Aorta (tissue), 5 donors: ENCODE results near the gene WBP4. TPM values are rescaled to one million over a fixed set of nuclear protein-coding genes. Genes with fewer than 3 reads are reported as not detected.
"Not testable (repeated sequence)": the region's sequence is repeated elsewhere in the genome, so short reads cannot be mapped to it uniquely, and the experiment has no call there.

ENCODE experiments used
- ATAC-seq: fragments of 200-7000 bp; cut with Tn5 transposase; one replicate; pipeline ENCODE4 v1.9.1; 2022; ENCODE audit warnings: moderate library complexity; ENCODE audit not compliant: low FRiP score
- DNase-seq, 2 donors: peaks; one replicate each; pipeline ENCODE4 v3.0.0-alpha.2; 2020
- H3K27ac ChIP-seq, 2 donors: one replicate each; pipeline ENCODE4 v1.5.1; 2013; ENCODE audit warnings: low read length in 2 of 2, mild to moderate bottlenecking in 2 of 2, moderate library complexity in 2 of 2, control low read depth in 1 of 2, inconsistent platforms in 1 of 2, low read depth in 1 of 2
- H3K27me3 ChIP-seq, 2 donors: one replicate each; pipeline ENCODE4 v1.6.1; 2013; ENCODE audit warnings: control low read depth in 1 of 2, low read length in 1 of 2, mild to moderate bottlenecking in 1 of 2, moderate library complexity in 1 of 2; ENCODE audit not compliant: insufficient read depth in 2 of 2, control insufficient read depth in 1 of 2
- H3K36me3 ChIP-seq, 2 donors: one replicate each; pipeline ENCODE4 v1.6.1; 2013; ENCODE audit warnings: control low read depth in 1 of 2, low read length in 1 of 2, mild to moderate bottlenecking in 1 of 2; ENCODE audit not compliant: insufficient read depth in 2 of 2, control insufficient read depth in 1 of 2
- H3K4me1 ChIP-seq, 2 donors: one replicate each; pipeline ENCODE4 v1.6.1; 2013; ENCODE audit warnings: low read length in 2 of 2, control low read depth in 1 of 2, mild to moderate bottlenecking in 1 of 2, moderate library complexity in 1 of 2; ENCODE audit not compliant: insufficient read depth in 2 of 2, control insufficient read depth in 1 of 2
- H3K4me3 ChIP-seq, 2 donors: one replicate each; pipeline ENCODE4 v1.5.1; 2013; ENCODE audit warnings: low read length in 2 of 2, control low read depth in 1 of 2, mild to moderate bottlenecking in 1 of 2
- H3K9me3 ChIP-seq: one replicate; pipeline ENCODE4 v1.6.1; 2013; ENCODE audit warnings: mild to moderate bottlenecking, low read length; ENCODE audit not compliant: control insufficient read depth
- WGBS, 2 donors: extraction: QIAGEN DNeasy Blood & Tissue Kit; methylation state at CpG; one replicate each; pipeline ENCODE4 v1.1.7; 2013; 5-methylcytosine and 5-hydroxymethylcytosine counted together
- intact Hi-C, 2 donors: fragments of 100-400 bp; cut with DNase I; formaldehyde crosslinking; loops; one replicate each; pipeline versions ENCODE4 v1.14.2 to v1.15.0; 2022
- polyA plus RNA-seq, 2 donors: library from polyadenylated mRNA; stranded (reverse); fragments of 200-250 nt; gene quantifications; one replicate each; pipeline ENCODE4 v1.2.3, GENCODE V29; 2013
- total RNA-seq, 2 donors: library from RNA; stranded (reverse); fragmentation: NEBNext Ultra II Directional; extraction: Animal tissue kit (Norgen Biotek cat#: 25700); gene quantifications; one replicate each; pipeline ENCODE4 v1.2.1, GENCODE V29; 2021
- donor health status: healthy with polysubstance abuse.
- donor health status: Bipolar disorder and iron deficiency.
- donor health status: DM: no; HTN: no; CAD: no.
- donor health status: DM: no; HTN: no; CAD: no.
- donor health status: DM: yes; HTN: yes; CAD: no.

The WBP4 gene
- total and polyA plus RNA-seq, 4 donors = 9.9 to 17.9 (median 12.7) TPM

DNA sequence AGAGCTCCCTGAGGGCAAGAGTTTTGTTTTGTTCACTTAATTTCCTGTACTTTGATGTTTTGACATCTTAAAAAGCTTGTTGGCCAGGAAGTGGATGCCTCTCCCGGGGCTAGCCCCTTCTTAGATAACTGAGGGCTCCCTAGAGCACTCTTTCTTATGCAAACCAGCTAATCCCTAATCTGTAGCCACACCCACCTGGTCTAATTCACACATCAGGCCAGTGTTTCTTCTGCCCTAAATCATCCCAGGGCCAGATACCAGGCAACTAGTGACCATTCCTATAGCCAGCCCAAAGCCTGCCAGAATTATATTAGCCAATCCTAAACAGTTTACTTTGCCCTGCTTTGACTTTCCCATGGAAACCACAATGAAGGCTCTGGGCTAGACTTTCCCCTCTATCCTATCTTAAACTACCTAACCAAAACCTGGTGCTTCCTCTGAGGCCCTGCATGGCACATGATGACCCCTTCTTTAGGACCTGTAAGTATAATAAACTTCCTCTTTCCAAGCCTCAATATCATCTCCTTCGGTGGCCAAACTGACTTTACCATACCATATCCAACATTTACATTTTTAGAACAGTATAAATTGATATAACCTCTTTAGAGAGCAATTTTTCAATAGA, 24.8 kb downstream of the WBP4 start:
- Histone ChIP-seq H3K9me3 (no peaks in the 10 kb centered on the region), H3K27me3 (no peaks in the 10 kb centered on the region), H3K36me3 (peaks cover 0 to 4% of the 10 kb centered on the region in 2 donors), H3K4me1 (no peaks in the 10 kb centered on the region), H3K4me3 (no peak overlapping the region), H3K27ac (no peak overlapping the region)
- intact Hi-C loops = no loop called here
- ATAC-seq = no peak
- DNase-seq = no peak
- 64 to 72% methylated on average over 2 of the region's 2 CpGs for WGBS, 2 donors

DNA sequence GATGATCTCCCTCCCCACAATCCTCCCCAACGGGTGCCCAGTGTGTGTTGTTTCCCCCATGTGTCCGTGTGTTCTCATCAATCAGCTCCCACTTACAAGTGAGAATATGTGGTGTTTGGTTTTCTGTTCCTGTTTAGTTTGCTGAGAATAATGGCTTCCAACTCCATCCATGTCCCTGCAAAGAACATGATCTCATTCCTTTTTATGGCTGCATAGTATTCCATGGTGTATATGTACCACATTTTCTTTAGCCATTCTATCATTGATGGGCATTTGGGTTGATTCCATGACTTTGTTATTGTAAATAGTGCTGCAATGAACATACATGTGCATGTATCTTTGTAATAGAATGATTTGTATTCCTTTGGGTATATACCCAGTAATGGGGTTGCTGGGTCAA, 34.4 kb downstream of the WBP4 start:
- 92 to 95% methylated on average over 2 of the region's 2 CpGs for WGBS, 2 donors
- ATAC-seq, H3K4me3 ChIP-seq: not testable (repeated sequence)

DNA sequence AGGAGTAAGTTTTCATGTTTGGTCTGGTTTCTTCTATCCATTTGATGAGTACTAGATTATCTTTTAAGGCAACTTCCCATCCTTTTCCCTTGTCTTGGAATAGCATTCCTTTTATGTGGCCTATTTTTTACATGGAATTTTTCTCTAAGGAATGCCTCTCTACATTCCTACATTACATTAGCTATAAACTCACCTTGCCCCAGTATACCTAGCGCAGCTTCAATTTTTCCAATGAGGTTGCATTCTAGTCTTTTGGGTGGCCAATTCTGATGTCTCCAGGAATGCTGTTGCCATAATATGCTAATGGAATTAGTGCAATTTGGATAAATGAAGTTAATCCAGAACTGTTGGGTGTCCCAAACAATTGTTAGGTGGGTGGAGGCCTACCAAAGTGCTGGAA, 37.5 kb downstream of the WBP4 start:
- no peaks in the 10 kb centered on the region for H3K9me3 ChIP-seq
- no peaks in the 10 kb centered on the region for H3K36me3 ChIP-seq
- ATAC-seq = no peak
- DNase-seq = no peak
- H3K27me3 ChIP-seq = no peaks in the 10 kb centered on the region
- no peak overlapping the region for H3K27ac ChIP-seq
- H3K4me1 ChIP-seq = peaks cover 0 to 1% of the 10 kb centered on the region in 2 donors
- intact Hi-C loops = no loop called here
- 95 to 97% methylated on average over 1 of the region's 1 CpG for WGBS, 2 donors
- H3K4me3 ChIP-seq = no peak overlapping the region

More for the DNA sequence above, 34.4 kb downstream of the WBP4 start:
- H3K9me3 ChIP-seq, H3K4me1 ChIP-seq, H3K27me3 ChIP-seq, H3K36me3 ChIP-seq, intact Hi-C loops, H3K27ac ChIP-seq, DNase-seq: not testable (repeated sequence)

DNA sequence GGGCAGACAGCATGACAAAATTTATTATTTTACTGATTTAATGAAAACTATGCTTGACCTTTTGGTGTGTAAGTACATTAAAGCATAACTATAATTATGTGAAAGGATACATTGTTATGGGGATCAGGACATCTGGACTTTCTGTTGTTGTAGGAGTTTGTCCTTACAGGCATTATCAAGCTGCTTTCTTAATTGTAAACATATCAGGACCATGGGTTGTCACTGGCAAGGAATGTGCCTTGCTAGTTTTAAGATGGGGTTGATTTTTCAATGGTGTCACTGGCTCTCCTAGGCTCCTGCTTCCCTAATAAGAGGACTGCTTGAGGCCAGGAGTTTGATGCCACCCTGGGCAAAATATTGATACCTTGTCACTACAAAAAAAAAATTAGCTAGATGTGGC, 38.7 kb downstream of the WBP4 start:
- H3K4me1 ChIP-seq = no peaks in the 10 kb centered on the region
- no peak overlapping the region for H3K27ac ChIP-seq
- no peaks in the 10 kb centered on the region for H3K27me3 ChIP-seq
- H3K4me3 ChIP-seq = no peak overlapping the region
- ATAC-seq = no peak
- intact Hi-C loops = no loop called here
- no peaks in the 10 kb centered on the region for H3K9me3 ChIP-seq
- H3K36me3 ChIP-seq = no peaks in the 10 kb centered on the region
- no peak for DNase-seq

DNA sequence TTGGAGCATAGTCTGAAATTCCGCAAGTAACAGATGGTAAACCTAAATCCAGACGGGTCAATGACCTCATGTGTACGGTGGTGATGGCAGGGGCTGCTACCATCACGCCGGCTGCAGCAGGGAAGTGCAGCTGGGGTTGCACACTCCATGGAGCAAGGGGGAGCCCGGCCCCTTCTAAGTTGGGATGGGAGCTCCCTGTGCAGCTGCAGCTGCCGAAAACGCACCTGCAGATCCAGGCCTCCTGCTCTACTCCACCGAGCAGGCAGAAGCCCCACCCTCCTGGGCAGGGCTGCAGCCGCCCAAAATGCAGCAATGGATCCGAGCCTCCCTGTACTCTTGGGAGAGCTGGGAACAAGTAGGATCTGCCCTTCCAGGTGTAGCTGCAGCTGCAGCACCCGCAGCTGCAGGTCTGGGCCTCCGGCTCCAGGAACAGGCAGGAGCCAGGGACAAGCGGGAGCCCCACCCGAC, 45.8 kb downstream of the WBP4 start:
- ATAC-seq (no peak), DNase-seq (no peak)
- Histone ChIP-seq H3K4me1 (no peaks in the 10 kb centered on the region), H3K27me3 (no peaks in the 10 kb centered on the region), H3K4me3 (no peak overlapping the region), H3K9me3 (no peaks in the 10 kb centered on the region), H3K36me3 (no peaks in the 10 kb centered on the region), H3K27ac (no peak overlapping the region)
- whole genome bisulfite sequencing, 2 donors = 86 to 90% methylated on average over 14 to 15 of the region's 15 CpGs
- intact Hi-C loops = no loop called here

DNA sequence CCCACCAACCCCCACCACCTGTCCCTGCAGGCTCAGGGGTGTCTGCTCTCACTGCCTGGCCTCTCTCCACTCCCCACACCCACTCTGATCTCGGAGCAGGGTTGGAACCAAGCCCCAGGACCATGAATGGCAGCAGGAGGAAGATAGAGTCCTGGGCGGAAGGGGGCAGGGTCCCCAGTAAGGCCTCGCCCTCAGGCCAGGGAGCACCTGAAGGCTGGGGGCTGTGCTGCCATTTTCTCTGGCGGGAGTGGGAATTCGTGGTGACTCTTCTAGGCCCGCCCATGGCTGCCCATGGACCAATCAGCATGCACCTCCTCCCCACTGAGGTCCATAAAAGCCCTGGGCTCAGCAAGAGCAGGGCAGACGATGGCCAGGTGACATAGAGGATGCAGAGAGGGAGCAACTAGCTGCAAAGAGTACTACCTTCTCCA, 46.3 kb downstream of the WBP4 start:
- H3K4me3 ChIP-seq = no peak overlapping the region
- WGBS, 2 donors = 84 to 91% methylated on average over 7 of the region's 7 CpGs
- no peaks in the 10 kb centered on the region for H3K4me1 ChIP-seq
- DNase-seq (no peak), ATAC-seq (no peak)
- no peaks in the 10 kb centered on the region for H3K9me3 ChIP-seq
- no peaks in the 10 kb centered on the region for H3K36me3 ChIP-seq
- intact Hi-C loops = no loop called here
- H3K27me3 ChIP-seq = no peaks in the 10 kb centered on the region
- no peak overlapping the region for H3K27ac ChIP-seq

DNA sequence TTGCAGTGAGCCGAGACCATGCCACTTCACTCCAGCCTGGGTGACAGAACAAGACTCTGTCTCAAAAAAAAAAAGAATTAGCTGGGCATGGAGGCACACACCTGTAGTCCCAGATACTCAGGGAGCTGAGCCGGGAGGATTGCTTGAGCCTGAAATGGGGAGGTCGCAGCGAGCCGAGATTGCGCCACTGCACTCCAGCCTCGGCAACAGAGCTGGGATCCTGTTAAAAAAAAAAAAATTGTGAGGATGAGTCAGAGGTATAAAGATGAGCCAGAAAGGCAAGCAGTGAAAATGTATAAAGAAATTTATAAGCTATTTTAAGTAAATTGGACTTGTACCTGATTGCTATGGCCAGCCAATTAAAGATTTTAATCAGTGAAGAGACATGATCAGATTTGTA, 50.1 kb downstream of the WBP4 start:
- WGBS, 2 donors = 91 to 92% methylated on average over 7 of the region's 7 CpGs
- Histone ChIP-seq H3K4me1 (no peaks in the 10 kb centered on the region), H3K36me3 (no peaks in the 10 kb centered on the region), H3K9me3 (no peaks in the 10 kb centered on the region), H3K27ac (no peak overlapping the region), H3K4me3 (no peak overlapping the region), H3K27me3 (no peaks in the 10 kb centered on the region)
- intact Hi-C loops = no loop called here
- ATAC-seq (no peak), DNase-seq (no peak)

DNA sequence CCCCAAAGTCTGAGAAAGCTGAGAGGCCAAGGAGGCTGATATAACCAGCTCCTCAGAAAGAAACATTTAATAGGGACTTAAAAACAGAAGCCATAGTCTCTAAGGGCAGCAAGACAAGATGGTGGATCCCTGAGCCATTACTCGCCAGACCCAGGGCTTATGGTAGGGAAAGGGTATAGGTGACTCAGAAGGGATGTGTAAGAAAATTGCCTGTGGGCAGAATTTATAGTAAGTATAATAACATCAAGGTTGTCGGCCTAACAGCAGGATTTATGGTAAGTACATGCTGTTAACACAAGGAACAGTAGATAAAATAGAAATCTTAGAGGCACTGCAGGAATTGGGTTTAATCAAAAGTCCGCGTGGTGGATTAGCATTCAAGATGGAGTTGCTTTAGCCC, 56.6 kb downstream of the WBP4 start:
- ATAC-seq (no peak), DNase-seq (no peak)
- H3K9me3 ChIP-seq = no peaks in the 10 kb centered on the region
- H3K27ac ChIP-seq = no peak overlapping the region
- intact Hi-C loops = no loop called here
- no peak overlapping the region for H3K4me3 ChIP-seq
- no peaks in the 10 kb centered on the region for H3K4me1 ChIP-seq
- WGBS, 2 donors = 77 to 81% methylated on average over 4 of the region's 4 CpGs
- no peaks in the 10 kb centered on the region for H3K27me3 ChIP-seq
- H3K36me3 ChIP-seq = no peaks in the 10 kb centered on the region

DNA sequence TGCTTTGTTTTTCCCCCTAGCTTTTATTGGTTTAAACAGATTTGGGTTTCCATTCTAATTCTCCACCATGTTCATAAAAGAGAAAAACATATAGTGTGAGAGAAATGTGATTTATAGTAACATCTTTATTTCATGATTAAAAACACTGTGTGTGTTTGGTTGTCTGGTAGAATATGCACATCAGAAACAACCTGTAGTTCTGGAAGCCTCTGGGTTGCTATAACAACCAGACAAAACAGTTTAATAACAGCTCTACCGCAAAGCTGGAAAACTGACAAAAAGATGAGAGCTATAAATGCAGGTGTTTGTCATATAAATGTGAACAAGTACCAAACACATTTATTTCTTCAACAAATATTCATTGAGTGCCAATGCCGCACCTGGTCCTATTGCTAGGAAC, 61.5 kb downstream of the WBP4 start:
- Histone ChIP-seq H3K9me3 (no peaks in the 10 kb centered on the region), H3K36me3 (no peaks in the 10 kb centered on the region), H3K4me1 (no peaks in the 10 kb centered on the region), H3K4me3 (no peak overlapping the region), H3K27ac (no peak overlapping the region), H3K27me3 (no peaks in the 10 kb centered on the region)
- ATAC-seq = no peak
- intact Hi-C loops = no loop called here
- 68 to 79% methylated on average over 2 of the region's 2 CpGs for whole genome bisulfite sequencing, 2 donors
- DNase-seq = no peak
